ENCODE results near the gene STX16.
A peak's percentile ranks its signal among the peaks of the same experiment; 100 is the strongest.

Gene STX16, protein sequence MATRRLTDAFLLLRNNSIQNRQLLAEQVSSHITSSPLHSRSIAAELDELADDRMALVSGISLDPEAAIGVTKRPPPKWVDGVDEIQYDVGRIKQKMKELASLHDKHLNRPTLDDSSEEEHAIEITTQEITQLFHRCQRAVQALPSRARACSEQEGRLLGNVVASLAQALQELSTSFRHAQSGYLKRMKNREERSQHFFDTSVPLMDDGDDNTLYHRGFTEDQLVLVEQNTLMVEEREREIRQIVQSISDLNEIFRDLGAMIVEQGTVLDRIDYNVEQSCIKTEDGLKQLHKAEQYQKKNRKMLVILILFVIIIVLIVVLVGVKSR

DNA sequence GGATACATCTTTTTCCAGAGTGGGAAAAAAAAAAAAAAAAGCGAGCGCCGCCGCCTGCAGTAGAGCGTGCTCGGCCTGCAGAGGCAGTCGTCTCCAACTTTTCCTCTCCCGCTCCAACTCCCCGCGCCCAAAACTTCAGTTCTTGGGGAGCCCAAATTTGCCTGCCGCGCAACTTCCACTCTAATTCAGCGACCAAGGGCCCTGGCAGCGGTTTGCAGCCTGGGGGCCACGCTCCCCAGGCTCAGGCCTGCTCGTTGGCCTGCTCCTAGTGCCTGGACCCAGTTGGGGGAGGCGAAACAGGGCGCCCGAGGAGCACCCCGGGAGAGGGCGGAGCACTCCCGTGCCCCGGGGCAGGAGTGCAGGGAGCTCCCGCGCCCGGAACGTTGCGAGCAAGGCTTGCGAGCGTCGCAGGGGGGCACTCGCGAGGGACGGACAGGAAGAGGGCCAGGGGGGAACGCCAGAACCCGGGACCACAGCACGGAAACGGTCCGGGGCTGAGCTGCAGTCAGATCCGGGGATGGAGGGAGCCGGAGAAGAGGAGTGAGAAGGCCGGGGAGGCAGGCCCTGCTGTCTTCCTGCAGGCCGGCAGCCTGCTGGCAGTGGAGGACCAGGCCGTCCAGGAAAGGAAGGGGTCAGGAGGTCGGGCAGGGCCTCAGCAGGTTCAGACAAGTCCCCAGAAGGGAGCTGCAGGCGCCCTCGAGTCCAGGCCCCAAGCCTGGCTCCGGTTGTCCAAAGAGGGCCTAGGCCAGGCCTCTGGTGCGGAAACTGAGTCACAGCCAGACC is at the start of gene STX16:
Gene STX16, plus strand, starts transcription at position 508 of the 783 bp plus-strand sequence. CDS start 724 bp downstream, outside the sequence.
- in situ Hi-C loops (cut with HindIII; ENCODE audit: low pct_unique_long_range_greater_than_20kb, low sequenced_read_pairs) = no loop called here
- DNase-seq (ENCODE audit: low read depth in 1 of 2, low spot score in 1 of 2) = peak; percentile 98 to 99
- TF ChIP-seq JUND (IDR thresholded peaks at IDR 0.05; ENCODE audit: low read depth) = no peak

DNA sequence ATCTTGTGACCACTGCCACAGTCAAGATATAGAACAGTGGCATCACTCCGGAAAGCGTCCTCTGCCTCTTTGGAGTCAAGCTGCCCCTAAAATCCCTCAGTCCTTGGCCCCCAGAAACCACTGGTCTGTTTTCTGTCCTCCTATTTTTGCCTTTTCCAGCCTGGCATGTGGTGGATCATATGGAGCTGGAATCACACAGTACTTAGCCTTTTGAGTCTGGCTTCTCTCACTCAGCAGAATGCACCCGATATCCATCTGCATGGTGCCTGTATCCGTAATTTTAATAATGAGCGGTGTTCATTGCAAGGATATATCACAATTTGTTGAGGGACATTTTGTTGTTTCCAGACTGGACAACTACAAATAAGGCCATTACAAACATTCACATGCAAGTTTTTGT is 49.0 kb upstream of the STX16 start:
- no peak for DNase-seq (ENCODE audit: low read depth in 1 of 2, low spot score in 1 of 2)
- in situ Hi-C loops (cut with HindIII; ENCODE audit: low pct_unique_long_range_greater_than_20kb, low sequenced_read_pairs) = no loop called here
- no peak for TF ChIP-seq JUND (IDR thresholded peaks at IDR 0.05; ENCODE audit: low read depth)

DNA sequence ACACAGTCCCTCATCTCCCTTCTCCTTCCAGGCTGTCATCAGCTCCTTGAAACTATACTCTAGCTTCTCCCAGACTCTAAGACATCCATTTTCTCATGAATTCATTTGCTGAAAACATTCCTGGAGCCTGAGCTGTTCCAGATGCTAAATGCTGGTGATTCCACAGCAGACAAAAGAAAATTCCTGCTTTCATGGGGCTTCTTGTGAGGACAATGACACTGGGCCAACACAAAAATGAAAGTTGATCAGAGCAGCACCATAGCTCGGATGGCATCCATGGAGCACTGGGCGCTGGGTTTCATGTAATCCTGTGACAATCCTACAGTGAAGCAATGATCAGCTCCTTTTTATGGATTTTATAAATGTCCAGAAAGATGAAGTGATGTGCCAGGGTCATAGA is 47.4 kb upstream of the STX16 start:
- TF ChIP-seq JUND (IDR thresholded peaks at IDR 0.05; ENCODE audit: low read depth) = no peak
- in situ Hi-C loops (cut with HindIII; ENCODE audit: low pct_unique_long_range_greater_than_20kb, low sequenced_read_pairs) = no loop called here
- DNase-seq (ENCODE audit: low read depth in 1 of 2, low spot score in 1 of 2) = no peak

DNA sequence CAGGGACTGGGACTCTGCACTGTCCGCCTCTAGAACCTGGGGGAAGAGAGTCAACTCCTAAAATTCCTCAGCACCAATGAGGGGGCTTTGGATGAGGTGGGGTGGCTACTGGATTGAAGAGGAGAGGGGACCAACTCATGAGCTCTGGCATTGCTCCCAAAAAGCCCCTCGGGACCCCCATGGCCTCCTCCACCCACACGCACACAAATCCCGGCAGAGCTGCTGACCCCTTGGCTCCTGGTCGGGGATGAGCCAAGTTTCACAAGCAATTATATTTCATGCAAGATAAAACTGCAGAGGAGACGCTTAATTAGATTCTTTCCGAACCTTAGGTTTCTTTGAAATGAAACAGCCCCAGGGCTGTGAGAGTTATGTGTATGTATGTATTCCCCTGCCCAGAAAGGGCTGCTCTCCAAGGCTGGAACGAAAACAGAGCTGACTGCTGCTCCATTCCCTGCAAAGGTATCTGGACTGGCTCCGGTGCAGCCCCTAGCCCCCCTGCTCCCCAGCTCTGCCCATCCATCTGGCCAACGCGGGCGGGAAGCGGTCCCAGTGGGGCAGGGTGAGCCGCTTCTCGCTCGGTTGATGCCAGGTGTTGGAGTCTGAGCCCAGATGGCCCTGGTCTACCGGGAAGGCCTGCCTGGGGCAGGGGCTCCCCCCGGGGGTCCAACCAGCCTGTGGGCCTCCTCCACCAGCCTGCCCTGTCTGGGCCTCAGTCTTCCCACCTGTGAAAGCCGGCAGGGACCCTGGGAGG is 46.8 kb upstream of the STX16 start:
- TF ChIP-seq JUND (IDR thresholded peaks at IDR 0.05; ENCODE audit: low read depth) = no peak
- no peak for DNase-seq (ENCODE audit: low read depth in 1 of 2, low spot score in 1 of 2)
- in situ Hi-C loops (cut with HindIII; ENCODE audit: low pct_unique_long_range_greater_than_20kb, low sequenced_read_pairs) = no loop called here

DNA sequence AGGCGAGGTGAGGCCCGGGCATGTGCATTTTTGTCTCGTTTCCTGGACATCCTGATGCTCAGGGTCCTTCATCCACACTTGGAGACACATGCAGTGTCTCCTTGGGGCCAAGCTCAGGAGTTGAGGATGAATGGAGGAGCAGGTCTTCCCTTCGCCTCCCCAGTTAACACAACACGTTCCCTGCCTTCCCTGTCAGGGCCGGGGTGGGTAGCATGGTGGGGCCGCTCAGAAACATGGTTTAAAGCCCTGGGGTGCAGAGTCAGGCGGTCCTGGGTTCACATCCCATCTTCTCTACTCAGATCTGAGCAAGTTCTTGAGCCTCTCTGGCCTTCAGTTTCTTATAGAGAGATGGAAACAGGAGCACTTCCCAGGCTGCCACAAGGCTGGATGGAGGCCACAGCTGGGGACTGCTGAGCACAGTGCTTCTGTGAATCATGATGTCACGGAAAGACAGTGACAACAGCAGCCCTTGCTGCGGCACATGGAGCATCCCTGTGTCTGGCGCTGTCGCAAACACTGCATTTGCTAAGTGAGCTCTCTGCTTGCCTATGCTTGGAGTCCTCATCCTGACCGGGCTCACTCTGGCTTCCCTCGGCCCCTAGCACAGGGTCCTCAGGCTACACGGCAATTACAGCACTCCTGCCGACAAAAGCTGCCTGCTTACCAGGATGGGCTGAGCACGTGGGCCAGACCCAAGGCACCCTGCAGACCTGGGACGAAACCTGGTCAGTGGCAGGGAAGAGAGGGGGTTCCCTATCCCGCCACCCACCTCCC is 45.6 kb upstream of the STX16 start:
- in situ Hi-C loops (cut with HindIII; ENCODE audit: low pct_unique_long_range_greater_than_20kb, low sequenced_read_pairs) = no loop called here
- no peak for TF ChIP-seq JUND (IDR thresholded peaks at IDR 0.05; ENCODE audit: low read depth)

DNA sequence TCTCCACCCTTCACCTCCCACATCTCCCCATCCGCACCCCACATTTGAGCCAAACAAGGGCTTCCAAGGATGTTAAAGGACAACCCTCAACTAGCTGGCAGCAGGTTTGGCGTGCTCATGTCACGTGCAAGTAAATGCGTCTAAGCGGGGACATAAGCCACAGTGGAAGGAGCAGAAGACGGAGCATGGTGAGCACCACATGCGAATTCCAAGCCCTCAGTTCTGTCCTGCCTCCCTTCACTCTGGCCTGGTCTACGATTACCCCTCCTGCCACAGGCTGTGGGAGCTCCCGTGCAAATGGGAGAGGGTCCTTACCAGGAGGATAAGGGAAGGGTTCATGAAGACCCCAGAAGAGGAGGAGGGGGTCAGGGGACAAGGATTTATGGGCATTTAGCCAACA is 44.9 kb upstream of the STX16 start:
- DNase-seq (ENCODE audit: low read depth in 1 of 2, low spot score in 1 of 2) = no peak
- in situ Hi-C loops (cut with HindIII; ENCODE audit: low pct_unique_long_range_greater_than_20kb, low sequenced_read_pairs) = no loop called here
- no peak for TF ChIP-seq JUND (IDR thresholded peaks at IDR 0.05; ENCODE audit: low read depth)

More for the DNA sequence above, 45.6 kb upstream of the STX16 start:
- no peak for DNase-seq (ENCODE audit: low read depth in 1 of 2, low spot score in 1 of 2)

DNA sequence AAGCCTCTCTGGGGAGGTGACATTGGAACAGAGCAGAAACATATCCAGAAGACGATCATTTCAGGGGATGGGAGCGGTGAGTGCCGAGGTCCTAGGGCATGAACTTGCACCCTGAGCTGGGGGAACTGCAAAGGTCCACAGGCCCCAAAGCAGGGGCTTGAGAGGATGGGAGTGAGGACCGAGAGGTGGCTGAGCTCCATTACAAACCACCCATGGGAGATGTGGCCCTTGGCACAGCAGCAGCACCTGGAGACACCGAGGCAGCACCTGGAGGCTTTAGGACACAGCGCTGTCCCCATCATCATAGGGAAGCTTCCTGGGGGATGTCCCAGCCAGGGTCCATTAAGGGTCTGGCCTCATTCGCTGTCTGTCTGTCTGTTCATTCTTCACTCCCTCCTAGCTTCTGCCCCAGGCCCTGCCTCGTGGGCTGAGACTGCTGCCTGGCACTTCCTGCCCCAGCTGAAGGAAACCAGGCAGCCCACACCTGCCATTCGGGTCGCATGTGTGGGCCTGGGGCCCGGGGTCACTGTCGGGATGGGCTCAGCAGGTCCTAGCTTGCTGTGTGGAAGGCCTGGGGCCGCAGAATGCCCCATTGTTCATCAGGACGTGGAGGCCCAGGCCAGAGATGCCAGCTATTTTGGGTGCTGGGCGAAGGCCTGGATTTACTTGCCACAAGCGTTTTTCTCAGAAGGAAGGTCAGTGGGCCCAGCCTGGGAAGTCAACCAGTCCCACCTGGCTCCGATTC is 42.8 kb upstream of the STX16 start:
- no peak for DNase-seq (ENCODE audit: low read depth in 1 of 2, low spot score in 1 of 2)
- in situ Hi-C loops (cut with HindIII; ENCODE audit: low pct_unique_long_range_greater_than_20kb, low sequenced_read_pairs) = no loop called here
- no peak for TF ChIP-seq JUND (IDR thresholded peaks at IDR 0.05; ENCODE audit: low read depth)

DNA sequence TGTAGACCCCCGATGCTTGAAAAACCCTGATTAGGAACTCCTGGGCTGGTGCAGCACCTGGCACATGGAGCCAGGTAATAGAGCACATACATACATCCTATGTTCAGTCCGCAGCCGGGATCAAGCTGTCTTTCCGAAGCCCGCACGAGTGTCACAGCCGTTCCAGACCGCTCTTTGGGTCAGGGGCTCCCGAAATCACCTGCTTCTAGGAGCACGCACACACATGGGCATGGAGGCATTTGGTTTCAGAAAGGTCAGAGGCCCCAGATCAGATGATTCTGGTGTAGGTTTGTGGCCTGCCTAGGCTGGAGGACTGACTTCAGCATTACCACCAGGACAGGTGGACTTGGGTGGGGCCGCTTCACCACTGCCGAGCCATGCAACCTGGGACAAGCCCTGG is 42.1 kb upstream of the STX16 start:
- no peak for TF ChIP-seq JUND (IDR thresholded peaks at IDR 0.05; ENCODE audit: low read depth)
- no peak for DNase-seq (ENCODE audit: low read depth in 1 of 2, low spot score in 1 of 2)
- in situ Hi-C loops (cut with HindIII; ENCODE audit: low pct_unique_long_range_greater_than_20kb, low sequenced_read_pairs) = no loop called here

DNA sequence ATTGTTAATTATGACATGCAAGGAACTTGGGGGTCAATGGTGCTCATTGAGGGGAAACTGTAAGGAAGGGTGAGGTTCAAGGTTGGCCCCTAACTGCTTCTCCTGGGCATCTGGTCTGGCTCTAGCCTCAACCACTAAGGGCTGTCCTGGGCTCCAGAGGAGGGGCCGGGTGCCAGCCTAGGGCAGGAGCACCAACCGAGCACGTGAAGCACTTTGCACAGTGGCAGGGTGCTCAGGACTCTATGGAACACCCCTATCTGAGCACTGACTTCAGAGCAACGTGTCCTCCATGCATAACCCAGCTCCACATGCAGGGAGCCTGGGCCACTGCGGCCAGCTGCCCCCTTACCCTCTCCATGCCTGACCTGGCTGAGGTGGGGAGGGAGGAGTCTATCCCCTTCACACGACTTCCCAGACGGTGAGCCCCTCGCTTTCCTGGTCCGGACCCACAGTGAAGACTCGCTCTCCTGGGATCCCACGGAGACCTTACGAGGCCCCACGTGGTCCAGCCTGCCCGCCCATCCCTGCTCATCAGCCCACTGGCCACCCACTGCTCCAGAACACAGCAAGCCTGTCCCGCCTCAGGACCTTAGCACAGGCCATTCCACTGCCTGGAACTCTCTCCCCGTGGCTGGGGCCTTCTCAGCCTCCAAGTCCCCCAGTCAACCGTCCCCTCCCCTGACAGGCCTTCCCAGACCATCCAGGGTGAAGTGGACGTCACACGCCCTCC is 40.8 kb upstream of the STX16 start:
- no peak for TF ChIP-seq JUND (IDR thresholded peaks at IDR 0.05; ENCODE audit: low read depth)
- DNase-seq (ENCODE audit: low read depth in 1 of 2, low spot score in 1 of 2) = no peak
- in situ Hi-C loops (cut with HindIII; ENCODE audit: low pct_unique_long_range_greater_than_20kb, low sequenced_read_pairs) = no loop called here

DNA sequence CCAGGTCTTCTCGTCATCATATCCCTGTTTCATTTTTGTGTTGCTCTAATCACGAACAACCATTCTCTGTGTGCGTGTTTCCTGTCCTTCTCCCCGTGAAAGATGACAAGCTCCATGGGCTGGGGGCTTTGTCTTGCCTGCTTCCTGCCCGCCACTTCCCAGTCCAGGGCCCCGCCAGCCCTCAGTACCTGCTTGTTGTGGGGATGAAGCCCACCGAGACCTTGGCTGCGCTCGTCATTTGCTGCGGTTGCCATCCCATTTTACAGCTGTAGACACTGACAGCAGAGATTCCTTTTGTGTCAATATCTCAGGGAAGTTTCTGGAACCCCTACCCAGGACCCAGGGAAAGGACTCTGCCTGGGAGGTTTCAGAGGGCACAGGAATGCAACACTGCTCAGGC is 40.3 kb upstream of the STX16 start:
- in situ Hi-C loops (cut with HindIII; ENCODE audit: low pct_unique_long_range_greater_than_20kb, low sequenced_read_pairs) = no loop called here
- no peak for TF ChIP-seq JUND (IDR thresholded peaks at IDR 0.05; ENCODE audit: low read depth)
- DNase-seq (ENCODE audit: low read depth in 1 of 2, low spot score in 1 of 2) = no peak
